Testis (tissue), 3 donors: Measurements from ENCODE around the gene FAM234A. TPM values are rescaled to one million over a fixed set of nuclear protein-coding genes. Genes with fewer than 3 reads are reported as not detected.

Experiments used
- DNase-seq: peaks from one replicate; pipeline ENCODE4 v3.0.0-alpha.2; 2019
- H3K27ac ChIP-seq, 2 donors: fragments of 200-600 bp; sonication (generic); one replicate each; pipeline ENCODE4 v1.5.1; 2019
- H3K27me3 ChIP-seq: fragments of 200-600 bp; sonication (generic); one replicate; pipeline ENCODE4 v1.5.1; 2019
- H3K36me3 ChIP-seq: fragments of 200-600 bp; sonication (generic); one replicate; pipeline ENCODE4 v1.5.1; 2017; ENCODE audit warnings: low read depth; ENCODE audit errors: missing control alignments
- H3K4me1 ChIP-seq: fragments of 200-600 bp; sonication (generic); one replicate; pipeline ENCODE4 v1.5.1; 2019
- H3K4me3 ChIP-seq, 2 donors: fragments of 200-600 bp; sonication (generic); one replicate each; pipeline ENCODE4 v1.5.1; 2017 to 2019
- H3K9me3 ChIP-seq: fragments of 200-600 bp; sonication (generic); one replicate; pipeline ENCODE4 v1.5.1; 2017
- POLR2A ChIP-seq: fragments of 450-650 bp; IDR thresholded peaks from one replicate; pipeline ENCODE4 v1.6.1; 2017; ENCODE audit warnings: antibody characterized with exemption, mild to moderate bottlenecking, moderate library complexity
- WGBS, 2 donors: methylation state at CpG; one replicate each; pipeline ENCODE4 v1.1.5; 2018; 5-methylcytosine and 5-hydroxymethylcytosine counted together
- intact Hi-C: fragments of 100-400 bp; cut with DNase I; formaldehyde crosslinking; loops from one replicate; pipeline ENCODE4 v1.15.1; 2023; ENCODE audit warnings: low total_unique reads
- polyA plus RNA-seq: library from polyadenylated mRNA; stranded (reverse); fragments of 350-450 nt; fragmentation: Illumina TruSeq; extraction: RNeasy Lipid Tissue Mini Kit (QIAGEN cat#74804); gene quantifications from one replicate; pipeline ENCODE4 v1.2.3, GENCODE V29; 2014; ENCODE audit warnings: low read depth, low replicate concordance; ENCODE audit not compliant: insufficient read depth
- total RNA-seq, 2 donors: library from RNA; depleted of rRNA; stranded (reverse); fragments of >200 nt; gene quantifications; one replicate each; pipeline ENCODE4 v1.2.3, GENCODE V29; 2016
- TF ChIP-seq, protein P1 (sequence below), 3 experiments: fragments of 450-650 bp in 2 of 3; fragments of 200-600 bp in 1 of 3; sonication (generic) in 1 of 3; IDR thresholded peaks; one replicate each; pipeline ENCODE4 v1.5.1; 2016 to 2019; ENCODE audit warnings: antibody characterized with exemption in 3 of 3, mild to moderate bottlenecking in 2 of 3, moderate library complexity in 1 of 3

FAM234A gene
- total and polyA plus RNA-seq, 3 donors from 2014 or later = 89.7 to 168 (median 151) TPM

DNA sequence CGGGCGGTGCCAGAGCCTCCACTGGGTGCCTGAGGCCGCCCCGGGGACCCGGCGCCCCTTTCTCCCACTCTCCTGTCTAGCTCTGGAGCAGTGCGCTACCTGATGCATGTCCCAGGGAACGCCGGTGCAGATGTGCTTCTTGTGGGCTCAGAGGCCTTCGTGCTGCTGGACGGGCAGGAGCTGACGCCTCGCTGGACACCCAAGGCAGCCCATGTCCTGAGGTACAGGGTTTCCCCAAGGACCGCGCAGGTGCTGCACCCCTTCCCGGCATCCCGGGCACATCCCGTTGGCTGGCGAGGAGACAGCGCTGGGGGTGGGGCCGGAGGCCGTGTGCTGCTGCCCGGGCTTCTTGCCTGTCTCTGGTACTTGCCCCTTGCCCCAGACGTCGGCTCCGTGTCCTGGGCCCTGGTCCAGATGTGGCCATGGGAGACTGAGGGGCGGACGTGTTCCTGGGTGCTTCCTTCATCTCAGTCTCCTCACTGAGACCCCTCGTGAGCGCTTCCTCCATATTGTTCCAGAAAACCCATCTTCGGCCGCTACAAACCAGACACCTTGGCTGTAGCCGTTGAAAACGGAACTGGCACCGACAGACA is 28.7 kb downstream of the FAM234A start:
- Histone ChIP-seq H3K27ac (no peak overlapping the region), H3K9me3 (no peaks in the 10 kb centered on the region), H3K36me3 (no peaks in the 10 kb centered on the region), H3K4me3 (no peak overlapping the region), H3K4me1 (peaks cover 16% of the 10 kb centered on the region), H3K27me3 (no peaks in the 10 kb centered on the region)
- DNase-seq = no peak
- intact Hi-C loops = no loop called here
- TF ChIP-seq, protein P1, sequence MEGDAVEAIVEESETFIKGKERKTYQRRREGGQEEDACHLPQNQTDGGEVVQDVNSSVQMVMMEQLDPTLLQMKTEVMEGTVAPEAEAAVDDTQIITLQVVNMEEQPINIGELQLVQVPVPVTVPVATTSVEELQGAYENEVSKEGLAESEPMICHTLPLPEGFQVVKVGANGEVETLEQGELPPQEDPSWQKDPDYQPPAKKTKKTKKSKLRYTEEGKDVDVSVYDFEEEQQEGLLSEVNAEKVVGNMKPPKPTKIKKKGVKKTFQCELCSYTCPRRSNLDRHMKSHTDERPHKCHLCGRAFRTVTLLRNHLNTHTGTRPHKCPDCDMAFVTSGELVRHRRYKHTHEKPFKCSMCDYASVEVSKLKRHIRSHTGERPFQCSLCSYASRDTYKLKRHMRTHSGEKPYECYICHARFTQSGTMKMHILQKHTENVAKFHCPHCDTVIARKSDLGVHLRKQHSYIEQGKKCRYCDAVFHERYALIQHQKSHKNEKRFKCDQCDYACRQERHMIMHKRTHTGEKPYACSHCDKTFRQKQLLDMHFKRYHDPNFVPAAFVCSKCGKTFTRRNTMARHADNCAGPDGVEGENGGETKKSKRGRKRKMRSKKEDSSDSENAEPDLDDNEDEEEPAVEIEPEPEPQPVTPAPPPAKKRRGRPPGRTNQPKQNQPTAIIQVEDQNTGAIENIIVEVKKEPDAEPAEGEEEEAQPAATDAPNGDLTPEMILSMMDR (IDR thresholded peaks at IDR 0.05) = no peak
- no peak for TF ChIP-seq POLR2A
- 93 to 96% methylated on average over 13 to 32 of the region's 35 CpGs for WGBS, 2 donors

DNA sequence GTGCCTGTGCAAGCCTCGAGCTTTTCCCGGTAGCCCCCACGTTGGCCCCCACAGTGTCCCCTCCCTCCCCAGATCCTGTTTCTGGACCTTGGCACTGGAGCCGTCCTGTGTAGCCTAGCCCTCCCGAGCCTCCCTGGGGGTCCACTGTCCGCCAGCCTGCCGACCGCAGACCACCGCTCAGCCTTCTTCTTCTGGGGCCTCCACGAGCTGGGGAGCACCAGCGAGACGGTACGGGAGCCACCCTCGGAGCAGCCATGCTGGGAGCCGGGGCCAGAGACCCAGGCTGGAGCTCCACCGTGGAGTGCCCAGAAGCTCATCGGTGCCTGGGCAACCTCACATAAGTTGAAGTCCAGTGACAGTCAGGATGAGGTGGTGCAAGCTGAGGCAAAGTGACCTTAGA is 29.3 kb downstream of the FAM234A start:
- no peaks in the 10 kb centered on the region for H3K27me3 ChIP-seq
- H3K36me3 ChIP-seq = no peaks in the 10 kb centered on the region
- peaks cover 16% of the 10 kb centered on the region for H3K4me1 ChIP-seq
- WGBS, 2 donors = 96 to 99% methylated on average over 15 to 17 of the region's 17 CpGs
- TF ChIP-seq, protein P1 (IDR thresholded peaks at IDR 0.05) = no peak
- TF ChIP-seq POLR2A = no peak
- no peak overlapping the region for H3K4me3 ChIP-seq
- intact Hi-C loops = no loop called here
- H3K9me3 ChIP-seq = no peaks in the 10 kb centered on the region
- no peak for DNase-seq
- no peak overlapping the region for H3K27ac ChIP-seq

DNA sequence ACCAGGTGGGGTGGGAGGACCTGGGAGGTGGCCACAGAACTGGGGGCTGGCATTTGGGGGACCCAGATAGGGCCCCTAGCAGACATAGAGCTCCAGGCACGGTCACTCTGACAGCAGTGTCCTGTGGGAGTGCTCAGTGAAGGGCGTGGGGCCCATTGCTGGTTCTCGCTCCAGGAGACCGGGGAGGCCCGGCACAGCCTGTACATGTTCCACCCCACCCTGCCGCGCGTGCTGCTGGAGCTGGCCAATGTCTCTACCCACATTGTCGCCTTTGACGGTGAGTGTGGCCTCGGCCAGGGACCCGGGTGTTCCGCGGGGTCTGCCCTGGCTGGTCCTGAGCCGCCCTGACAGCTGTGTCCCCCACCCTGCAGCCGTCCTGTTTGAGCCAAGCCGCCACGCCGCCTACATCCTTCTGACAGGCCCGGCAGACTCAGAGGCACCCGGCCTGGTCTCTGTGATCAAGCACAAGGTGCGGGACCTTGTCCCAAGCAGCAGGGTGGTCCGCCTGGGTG is 29.9 kb downstream of the FAM234A start:
- Histone ChIP-seq H3K36me3 (no peaks in the 10 kb centered on the region), H3K4me1 (peaks cover 16% of the 10 kb centered on the region), H3K27ac (no peak overlapping the region), H3K9me3 (no peaks in the 10 kb centered on the region), H3K27me3 (no peaks in the 10 kb centered on the region), H3K4me3 (no peak overlapping the region)
- DNase-seq = peak; percentile 34
- intact Hi-C loops = no loop called here
- no peak for TF ChIP-seq POLR2A
- TF ChIP-seq, protein P1 (IDR thresholded peaks at IDR 0.05) = no peak
- WGBS, 2 donors = 44 to 90% methylated on average over 10 to 14 of the region's 23 CpGs

DNA sequence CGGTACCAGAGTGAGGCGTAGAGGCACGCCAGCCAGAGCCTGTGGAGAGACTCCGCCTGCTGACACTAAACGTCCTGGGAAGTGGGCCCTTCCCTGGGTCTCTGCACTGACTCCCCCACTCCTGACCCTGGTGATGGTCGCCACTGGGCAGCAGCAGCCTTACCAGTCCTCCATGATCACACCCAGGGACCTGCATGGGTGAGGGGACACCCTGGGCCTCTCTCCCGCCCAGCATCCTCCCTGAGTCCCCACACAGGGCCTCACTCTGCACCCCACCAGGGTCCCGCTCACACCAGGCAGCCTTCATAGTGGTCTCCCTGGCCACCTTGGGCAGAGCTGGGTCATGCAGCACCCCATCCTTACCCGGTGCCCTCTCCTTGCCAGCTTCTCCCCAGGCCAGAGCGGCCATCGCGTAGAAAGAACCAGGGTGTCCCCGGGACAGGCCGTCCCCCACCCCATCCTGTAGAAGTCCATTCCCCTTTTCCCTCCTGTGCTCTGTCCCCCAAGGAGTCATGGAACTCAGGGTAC is 30.4 kb downstream of the FAM234A start:
- TF ChIP-seq, protein P1 (IDR thresholded peaks at IDR 0.05) = no peak
- no peak for TF ChIP-seq POLR2A
- H3K27ac ChIP-seq = peak overlapping the region; percentile 15 to 33

DNA sequence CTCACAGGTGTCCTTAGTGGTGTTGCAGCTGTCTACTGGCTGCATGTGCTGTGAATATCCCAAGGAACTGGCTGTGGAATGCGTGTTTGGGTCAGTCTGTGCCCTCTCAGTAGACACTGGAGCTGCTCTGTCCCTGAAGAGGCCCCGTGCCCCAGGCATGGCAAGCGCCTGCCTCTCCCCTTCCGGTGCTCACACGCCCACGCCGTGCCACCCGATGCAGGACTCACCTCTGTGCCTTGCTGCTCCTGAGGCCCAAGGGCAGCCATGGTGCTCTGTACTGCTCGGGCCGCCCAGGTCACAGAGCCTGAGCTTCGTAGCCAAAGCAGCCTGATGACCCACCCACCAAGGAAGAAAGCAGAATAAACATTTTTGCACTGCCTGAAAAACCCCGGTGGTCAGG is 31.1 kb downstream of the FAM234A start:
- Histone ChIP-seq H3K36me3 (no peaks in the 10 kb centered on the region), H3K27me3 (no peaks in the 10 kb centered on the region), H3K9me3 (no peaks in the 10 kb centered on the region), H3K27ac (peak overlapping the region; percentile 15 to 33), H3K4me1 (peaks cover 16% of the 10 kb centered on the region), H3K4me3 (no peak overlapping the region)
- intact Hi-C loops = no loop called here
- TF ChIP-seq, protein P1 (IDR thresholded peaks at IDR 0.05) = no peak
- TF ChIP-seq POLR2A = no peak
- WGBS, 2 donors = 37 to 57% methylated on average over 6 to 12 of the region's 12 CpGs
- peak; percentile 61 for DNase-seq

More for the DNA sequence above, 30.4 kb downstream of the FAM234A start:
- Histone ChIP-seq H3K36me3 (no peaks in the 10 kb centered on the region), H3K4me3 (no peak overlapping the region), H3K27me3 (no peaks in the 10 kb centered on the region), H3K9me3 (no peaks in the 10 kb centered on the region), H3K4me1 (peaks cover 16% of the 10 kb centered on the region)
- WGBS, 2 donors = 90 to 92% methylated on average over 7 to 13 of the region's 14 CpGs
- intact Hi-C loops = no loop called here
- no peak for DNase-seq
